B cell (primary cell): Measurements from ENCODE around the gene RPL29. TPM values are rescaled to one million over a fixed set of nuclear protein-coding genes. Genes with fewer than 3 reads are reported as not detected.
A peak's percentile ranks its signal among the peaks of the same experiment; 100 is the strongest.

Experiments used
- ATAC-seq: fragments of 200-7000 bp; cut with Tn5 transposase; one replicate; pipeline ENCODE4 v1.10.0; 2021; ENCODE audit warnings: low read depth, mild to moderate bottlenecking, moderate number of reproducible peaks, moderate library complexity
- CTCF ChIA-PET: fragments of 350-600 bp; sonication (Branson Sonifier 250); formaldehyde crosslinking; loops from one replicate; lab custom pipeline; 2021; ENCODE audit warnings: antibody characterized with exemption, inconsistent platforms; lab: Charles Lee
- POLR2A ChIA-PET: fragments of 350-600 bp; sonication (Branson Sonifier 250); formaldehyde crosslinking; loops from one replicate; lab custom pipeline; 2021; ENCODE audit warnings: antibody characterized with exemption; lab: Charles Lee
- DNase-seq: peaks from one replicate; pipeline ENCODE4 v3.0.0; 2013
- H2AFZ ChIP-seq: 2 replicates; pipeline ENCODE4 v1.6.1; 2012; ENCODE audit warnings: mild to moderate bottlenecking, low read depth, low read length; ENCODE audit not compliant: insufficient read depth, poor library complexity, severe bottlenecking
- H3K27ac ChIP-seq, 2 donors: 1 replicate in 1 of 2; 2 replicates in 1 of 2; pipeline ENCODE4 v1.5.1; 2012 to 2013; ENCODE audit warnings: low read length in 2 of 2, mild to moderate bottlenecking in 2 of 2, moderate library complexity in 1 of 2
- H3K27me3 ChIP-seq, 4 experiments: fragments of 200-600 bp in 1 of 4; sonication (generic) in 1 of 4; replicated peaks in 1 of 4; 1 replicate in 2 of 4; 2 replicates in 2 of 4; pipeline versions ENCODE4 v1.6.1 to v1.7.0; 2013 to 2016; ENCODE audit warnings: low read length in 3 of 4, mild to moderate bottlenecking in 2 of 4, mixed read lengths in 1 of 4, moderate library complexity in 1 of 4; ENCODE audit not compliant: insufficient read depth in 4 of 4, control insufficient read depth in 3 of 4; ENCODE audit errors: control extremely low read depth in 1 of 4
- H3K36me3 ChIP-seq, 2 experiments: replicated peaks in 1 of 2; 1 replicate in 1 of 2; 2 replicates in 1 of 2; pipeline versions ENCODE4 v1.6.1 to v1.7.1; 2013; ENCODE audit warnings: low read length in 1 of 2; ENCODE audit not compliant: insufficient read depth in 2 of 2, control insufficient read depth in 1 of 2; ENCODE audit errors: control extremely low read depth in 1 of 2, extremely low read depth in 1 of 2
- H3K4me1 ChIP-seq, 2 donors: fragments of 200-600 bp in 1 of 2; sonication (generic) in 1 of 2; 1 replicate in 1 of 2; 2 replicates in 1 of 2; pipeline versions ENCODE4 v1.5.1 to v1.6.1; 2013 to 2017; ENCODE audit warnings: low read length in 2 of 2; ENCODE audit not compliant: control insufficient read depth in 2 of 2, insufficient read depth in 2 of 2
- H3K4me2 ChIP-seq: replicated peaks from 2 replicates; pipeline ENCODE3; 2012; ENCODE audit warnings: mild to moderate bottlenecking, low read depth, low read length; ENCODE audit not compliant: poor library complexity, severe bottlenecking
- H3K4me3 ChIP-seq, 5 experiments: fragments of 200-600 bp in 1 of 5; sonication (generic) in 1 of 5; 1 replicate in 3 of 5; 2 replicates in 2 of 5; pipeline versions ENCODE4 v1.5.1 to v1.7.0; 2011 to 2016; ENCODE audit warnings: low read length in 4 of 5, mild to moderate bottlenecking in 4 of 5, low read depth in 2 of 5, control low read depth in 1 of 5, moderate library complexity in 1 of 5; ENCODE audit not compliant: insufficient read depth in 1 of 5; ENCODE audit errors: control extremely low read depth in 1 of 5, extremely low read depth in 1 of 5
- H3K79me2 ChIP-seq: fragments of 200-600 bp; sonication (generic); one replicate; pipeline ENCODE4 v1.6.0; 2016; ENCODE audit warnings: low read length; ENCODE audit not compliant: control insufficient read depth, insufficient read depth
- H3K9ac ChIP-seq: fragments of 200-600 bp; sonication (generic); 2 replicates; pipeline ENCODE4 v1.6.1; 2017; ENCODE audit warnings: mild to moderate bottlenecking, low read length, moderate library complexity
- H3K9me3 ChIP-seq, 3 donors: one replicate each; pipeline versions ENCODE4 v1.6.1 to v1.7.1; 2013; ENCODE audit warnings: low read length in 2 of 3; ENCODE audit not compliant: control insufficient read depth in 2 of 3, insufficient read depth in 1 of 3; ENCODE audit errors: control extremely low read depth in 1 of 3
- H4K20me1 ChIP-seq: 2 replicates; pipeline ENCODE4 v1.6.0; 2012; ENCODE audit warnings: mild to moderate bottlenecking, low read length; ENCODE audit not compliant: insufficient read depth, control insufficient read depth, poor library complexity, severe bottlenecking
- H3K27ac Mint-ChIP-seq: one replicate; pipeline ENCODE4 v1.8.0; 2021; ENCODE audit warnings: mixed read lengths
- H3K27me3 Mint-ChIP-seq: one replicate; pipeline ENCODE4 v1.8.0; 2021; ENCODE audit warnings: mixed read lengths
- H3K4me1 Mint-ChIP-seq: one replicate; pipeline ENCODE4 v1.8.0; 2021; ENCODE audit warnings: mixed read lengths
- H3K4me3 Mint-ChIP-seq: one replicate; pipeline ENCODE4 v1.8.0; 2021; ENCODE audit warnings: mixed read lengths
- H3K9me3 Mint-ChIP-seq: one replicate; pipeline ENCODE4 v1.8.0; 2022; ENCODE audit warnings: mixed read lengths; ENCODE audit not compliant: insufficient read depth
- CTCF ChIP-seq: fragments of 200-600 bp; IDR thresholded peaks from one replicate; pipeline ENCODE4 v1.8.0; 2022; ENCODE audit warnings: antibody characterized with exemption, mild to moderate bottlenecking
- EZH2 ChIP-seq: IDR thresholded peaks from 2 replicates; pipeline ENCODE4 v1.6.1; 2012; ENCODE audit warnings: borderline replicate concordance, low read depth, mild to moderate bottlenecking, moderate library complexity, low read length; ENCODE audit not compliant: insufficient read depth, poor library complexity, severe bottlenecking
- WGBS: methylation state at CpG from one replicate; pipeline ENCODE4 v1.1.5; 2013; ENCODE audit warnings: missing lambda C conversion rate; ENCODE audit not compliant: insufficient coverage; 5-methylcytosine and 5-hydroxymethylcytosine counted together
- intact Hi-C: fragments of 100-400 bp; cut with micrococcal nuclease; formaldehyde crosslinking; loops from one replicate; pipeline ENCODE4 v1.10.0; 2022
- polyA plus RNA-seq: library from polyadenylated mRNA; depleted of rRNA; stranded (reverse); fragments of >200 nt; gene quantifications from 2 replicates; pipeline ENCODE4 v1.2.3, GENCODE V29; 2012
- total RNA-seq, 2 donors: library from RNA; stranded (reverse); fragments of 120-200 nt in 1 of 2; gene quantifications; 1 replicate in 1 of 2; 2 replicates in 1 of 2; pipeline versions ENCODE4 v1.2.3 to v1.2.4, GENCODE V29; 2013 to 2022

RPL29 gene
- total and polyA plus RNA-seq, 2 donors (not counting 1 experiment from before 2014, with no cell fraction given) = 1,552 to 3,787 TPM

GRCh38 chr3:52023101-52023770 lies 27.5 kb upstream of the RPL29 start:
- POLR2A ChIA-PET = no interaction called here
- no peak overlapping the region for H3K27ac ChIP-seq
- no peak overlapping the region for H3K27ac Mint-ChIP-seq
- intact Hi-C loops = no loop called here
- H3K9me3 Mint-ChIP-seq = no peaks in the 10 kb centered on the region
- H4K20me1 ChIP-seq = no peaks in the 10 kb centered on the region
- CTCF ChIA-PET = no interaction called here
- H3K4me1 ChIP-seq = peaks cover 10 to 14% of the 10 kb centered on the region in 2 donors
- no peak for TF ChIP-seq CTCF
- no peak for TF ChIP-seq EZH2
- peaks cover 23% of the 10 kb centered on the region for H3K4me1 Mint-ChIP-seq
- no peaks in the 10 kb centered on the region for H3K27me3 ChIP-seq
- WGBS = 83% methylated on average over 3 of the region's 3 CpGs
- no peaks in the 10 kb centered on the region for H3K36me3 ChIP-seq
- H2AFZ ChIP-seq = no peak overlapping the region
- no peaks in the 10 kb centered on the region for H3K79me2 ChIP-seq
- H3K4me3 ChIP-seq = no peak overlapping the region
- ATAC-seq (no peak), DNase-seq (no peak)
- H3K9me3 ChIP-seq = no peaks in the 10 kb centered on the region
- H3K27me3 Mint-ChIP-seq = peaks cover 4% of the 10 kb centered on the region
- peak overlapping the region; percentile 23 for H3K9ac ChIP-seq
- H3K4me2 ChIP-seq = peak overlapping the region; percentile 46
- H3K4me3 Mint-ChIP-seq = no peak overlapping the region

GRCh38 chr3:52022323-52023100 lies 26.8 kb upstream of the RPL29 start:
- Mint-ChIP-seq H3K9me3 (no peaks in the 10 kb centered on the region), H3K4me3 (no peak overlapping the region), H3K27me3 (peaks cover 4% of the 10 kb centered on the region), H3K4me1 (peaks cover 23% of the 10 kb centered on the region), H3K27ac (no peak overlapping the region)
- Histone ChIP-seq H3K4me1 (peaks cover 10 to 14% of the 10 kb centered on the region in 2 donors), H3K27me3 (no peaks in the 10 kb centered on the region), H3K79me2 (no peaks in the 10 kb centered on the region), H2AFZ (no peak overlapping the region), H4K20me1 (no peaks in the 10 kb centered on the region), H3K4me3 (no peak overlapping the region), H3K36me3 (no peaks in the 10 kb centered on the region), H3K9ac (no peak overlapping the region), H3K9me3 (no peaks in the 10 kb centered on the region), H3K27ac (no peak overlapping the region), H3K4me2 (no peak overlapping the region)
- ChIA-PET POLR2A (no interaction called here), CTCF (no interaction called here)
- WGBS = 89% methylated on average over 10 of the region's 20 CpGs
- no peak for ATAC-seq
- intact Hi-C loops = no loop called here
- TF ChIP-seq CTCF = no peak
- no peak for TF ChIP-seq EZH2
- no peak for DNase-seq
